Endothelial cell of umbilical vein (primary cell): Measurements from ENCODE around the gene TUBA1C. TPM values are rescaled to one million over a fixed set of nuclear protein-coding genes. Genes with fewer than 3 reads are reported as not detected.

Experiments used
- BruUV-seq: library from RNA; stranded (reverse); fragments of 400-500 nt; replicated peaks from 2 replicates; lab custom pipeline; 2021; lab: Mats Ljungman, UMichigan
- CTCF ChIA-PET: fragments of 300-600, 350-600 bp; sonication (Branson Sonifier 250); formaldehyde crosslinking; loops from one replicate; lab custom pipeline; 2021; ENCODE audit warnings: antibody characterized with exemption, inconsistent platforms; lab: Charles Lee
- POLR2A ChIA-PET: fragments of 300-600, 350-600 bp; sonication (Branson Sonifier 250); formaldehyde crosslinking; loops from one replicate; lab custom pipeline; 2021; ENCODE audit warnings: antibody characterized with exemption, inconsistent platforms; lab: Charles Lee
- DNase-seq: peaks from one replicate; pipeline ENCODE4 v3.0.0-alpha.2; 2011; ENCODE audit warnings: low read depth, low spot score
- FAIRE-seq: peaks from 2 replicates; lab custom pipeline; 2011; peaks lifted over from hg19 to GRCh38; lab: Jason Lieb, UNC
- H2AFZ ChIP-seq: 2 replicates; pipeline ENCODE4 v1.6.0; 2012; ENCODE audit warnings: low read depth, low read length, control low read depth, inconsistent platforms
- H3K27ac ChIP-seq: 2 replicates; pipeline ENCODE4 v1.5.1; 2011; ENCODE audit warnings: low read depth, mild to moderate bottlenecking, control low read depth, low read length, moderate library complexity; ENCODE audit not compliant: insufficient read depth
- H3K27me3 ChIP-seq, 2 experiments: 2 replicates each; pipeline versions ENCODE4 v1.6.0 to v1.6.1; 2011; ENCODE audit warnings: low read length in 2 of 2, mixed read lengths in 1 of 2; ENCODE audit not compliant: control insufficient read depth in 2 of 2, insufficient read depth in 2 of 2
- H3K36me3 ChIP-seq, 2 experiments: 2 replicates in 1 of 2; 3 replicates in 1 of 2; pipeline ENCODE4 v1.5.1; 2011; ENCODE audit warnings: low read length in 2 of 2, mild to moderate bottlenecking in 1 of 2, moderate library complexity in 1 of 2; ENCODE audit not compliant: control insufficient read depth in 2 of 2, insufficient read depth in 2 of 2; ENCODE audit errors: extremely low read depth in 1 of 2
- H3K4me1 ChIP-seq: 3 replicates; pipeline ENCODE4 v1.5.1; 2011; ENCODE audit warnings: mild to moderate bottlenecking, low read length; ENCODE audit not compliant: control insufficient read depth, insufficient read depth; ENCODE audit errors: extremely low read depth
- H3K4me2 ChIP-seq: 2 replicates; pipeline ENCODE4 v1.6.1; 2011; ENCODE audit warnings: low read length, control low read depth, mixed read lengths; ENCODE audit not compliant: insufficient read depth
- H3K4me3 ChIP-seq, 3 experiments: fragments of 200-600 bp in 1 of 3; sonication (generic), shearing (Covaris generic) in 1 of 3; replicated peaks in 1 of 3; 2 replicates each; pipeline ENCODE4 v1.5.1; 2011 to 2016; ENCODE audit warnings: control low read depth in 3 of 3, low read length in 3 of 3, mild to moderate bottlenecking in 2 of 3, inconsistent platforms in 1 of 3, low read depth in 1 of 3, moderate library complexity in 1 of 3; ENCODE audit not compliant: insufficient read depth in 1 of 3
- H3K79me2 ChIP-seq: 2 replicates; pipeline ENCODE4 v1.6.0; 2012; ENCODE audit warnings: low read length, inconsistent platforms; ENCODE audit not compliant: control insufficient read depth, insufficient read depth
- H3K9ac ChIP-seq: replicated peaks from 2 replicates; pipeline ENCODE3; 2011; ENCODE audit warnings: low read length, control low read depth; ENCODE audit not compliant: insufficient read depth; ENCODE audit errors: extremely low read depth
- H3K9me1 ChIP-seq: replicated peaks from 3 replicates; pipeline ENCODE4 v1.6.0; 2011; ENCODE audit warnings: mild to moderate bottlenecking, low read length; ENCODE audit not compliant: control insufficient read depth, insufficient read depth; ENCODE audit errors: extremely low read depth
- H3K9me3 ChIP-seq: replicated peaks from 2 replicates; pipeline ENCODE4 v1.5.1; 2012; ENCODE audit warnings: low read length, inconsistent platforms; ENCODE audit not compliant: control insufficient read depth, insufficient read depth
- H4K20me1 ChIP-seq: replicated peaks from 2 replicates; pipeline ENCODE3; 2011; ENCODE audit warnings: mild to moderate bottlenecking, low read length; ENCODE audit not compliant: control insufficient read depth, insufficient read depth; ENCODE audit errors: extremely low read depth
- EZH2 ChIP-seq: IDR thresholded peaks from 2 replicates; pipeline ENCODE4 v1.6.1; 2012; ENCODE audit warnings: borderline replicate concordance, low read depth, mild to moderate bottlenecking, moderate library complexity, low read length, inconsistent platforms; ENCODE audit not compliant: severe bottlenecking
- GATA2 ChIP-seq: IDR thresholded peaks from 2 replicates; pipeline ENCODE4 v1.7.0; 2011; ENCODE audit warnings: low read depth, mild to moderate bottlenecking, moderate library complexity, mixed read lengths, low read length; ENCODE audit not compliant: insufficient read length, insufficient read depth
- JUN ChIP-seq: IDR thresholded peaks from 2 replicates; pipeline ENCODE4 v1.6.1; 2011; ENCODE audit warnings: borderline replicate concordance, low read depth; ENCODE audit not compliant: insufficient read length, insufficient read depth
- POLR2A ChIP-seq: IDR thresholded peaks from 2 replicates; pipeline ENCODE4 v1.6.1; 2012; ENCODE audit warnings: low read depth, mild to moderate bottlenecking, control low read depth, low read length
- POLR2AphosphoS5 ChIP-seq: IDR thresholded peaks from 2 replicates; pipeline ENCODE4 v1.6.1; 2012; ENCODE audit warnings: low read depth, mild to moderate bottlenecking, control low read depth, low read length, moderate library complexity; ENCODE audit not compliant: insufficient read depth
- dilution Hi-C: fragments of 300-500 bp; cut with MboI; formaldehyde crosslinking; loops from one replicate; pipeline ENCODE4 v1.15.0; 2019; ENCODE audit warnings: low sequenced_read_pairs; ENCODE audit not compliant: extremely low pct_ligation_motif_present
- intact Hi-C: fragments of 100-400 bp; cut with micrococcal nuclease; formaldehyde crosslinking; loops from one replicate; pipeline ENCODE4 v1.10.0; 2022
- polyA plus RNA-seq, 4 experiments: library from polyadenylated mRNA; depleted of rRNA in 3 of 4; stranded (reverse) in 3 of 4; unstranded in 1 of 4; fragments of >200 nt; gene quantifications; 2 replicates each; pipeline versions ENCODE4 v1.2.1 to v1.2.3, GENCODE V29; 2011 to 2012; ENCODE audit warnings: missing spikeins in 1 of 4
- total RNA-seq: library from RNA; stranded (reverse); gene quantifications from 2 replicates; pipeline ENCODE4 v1.2.3, GENCODE V29; 2021
- TF ChIP-seq, protein P1 (sequence below), 2 donors: IDR thresholded peaks; 1 replicate in 1 of 2; 2 replicates in 1 of 2; pipeline ENCODE4 v1.5.1; 2011; ENCODE audit warnings: low read length in 2 of 2, mild to moderate bottlenecking in 2 of 2, moderate library complexity in 2 of 2, control low read depth in 1 of 2, inconsistent platforms in 1 of 2, low read depth in 1 of 2; ENCODE audit not compliant: insufficient read depth in 1 of 2; ENCODE audit errors: extremely low read depth in 1 of 2

The TUBA1C gene
- total and polyA plus RNA-seq, 2 donors (not counting 3 experiments of a cell fraction or from before 2014, with no cell fraction given), result 515 to 2,063 TPM

DNA sequence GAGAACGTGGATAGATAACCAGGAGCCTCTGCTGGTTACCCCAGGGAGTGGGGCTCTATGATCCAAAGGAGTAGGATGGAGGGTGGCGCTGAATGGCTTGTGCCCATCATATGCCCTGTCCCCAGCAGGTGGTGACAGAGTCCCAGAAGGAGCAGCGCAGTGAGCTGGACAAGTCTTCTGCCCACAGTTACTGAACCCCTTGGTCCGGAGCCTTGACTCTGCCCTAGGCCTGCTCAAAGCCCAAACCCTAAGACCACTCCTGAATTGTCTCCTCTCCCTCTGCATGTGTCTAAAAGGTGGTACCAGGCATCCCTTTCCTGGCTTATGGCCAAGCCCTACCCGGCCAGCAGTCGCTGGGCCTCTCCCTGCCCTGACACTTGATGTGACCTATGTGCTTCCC lies 33.3 kb downstream of the TUBA1C start:
- peaks cover 32 to 42% of the 10 kb centered on the region in 2 experiments for H3K27me3 ChIP-seq
- H3K27ac ChIP-seq, result no peak overlapping the region
- H4K20me1 ChIP-seq, result no peaks in the 10 kb centered on the region
- H3K4me2 ChIP-seq, result no peak overlapping the region
- no peak overlapping the region for H3K9ac ChIP-seq
- H3K4me1 ChIP-seq, result peaks cover 3% of the 10 kb centered on the region
- H3K79me2 ChIP-seq, result no peaks in the 10 kb centered on the region
- BruUV-seq, result no TSS peak
- POLR2A ChIA-PET, result no interaction called here
- FAIRE-seq (no peak), DNase-seq (no peak)
- no peak overlapping the region for H3K4me3 ChIP-seq
- H3K36me3 ChIP-seq, result no peaks in the 10 kb centered on the region
- H3K9me3 ChIP-seq, result no peaks in the 10 kb centered on the region
- H3K9me1 ChIP-seq, result no peaks in the 10 kb centered on the region
- H2AFZ ChIP-seq, result no peak overlapping the region
- intact Hi-C loops (no loop called here), dilution Hi-C loops (no loop called here)
- TF ChIP-seq JUN (no peak), POLR2AphosphoS5 (no peak), GATA2 (no peak), POLR2A (no peak), EZH2 (no peak)
- TF ChIP-seq, protein P1, sequence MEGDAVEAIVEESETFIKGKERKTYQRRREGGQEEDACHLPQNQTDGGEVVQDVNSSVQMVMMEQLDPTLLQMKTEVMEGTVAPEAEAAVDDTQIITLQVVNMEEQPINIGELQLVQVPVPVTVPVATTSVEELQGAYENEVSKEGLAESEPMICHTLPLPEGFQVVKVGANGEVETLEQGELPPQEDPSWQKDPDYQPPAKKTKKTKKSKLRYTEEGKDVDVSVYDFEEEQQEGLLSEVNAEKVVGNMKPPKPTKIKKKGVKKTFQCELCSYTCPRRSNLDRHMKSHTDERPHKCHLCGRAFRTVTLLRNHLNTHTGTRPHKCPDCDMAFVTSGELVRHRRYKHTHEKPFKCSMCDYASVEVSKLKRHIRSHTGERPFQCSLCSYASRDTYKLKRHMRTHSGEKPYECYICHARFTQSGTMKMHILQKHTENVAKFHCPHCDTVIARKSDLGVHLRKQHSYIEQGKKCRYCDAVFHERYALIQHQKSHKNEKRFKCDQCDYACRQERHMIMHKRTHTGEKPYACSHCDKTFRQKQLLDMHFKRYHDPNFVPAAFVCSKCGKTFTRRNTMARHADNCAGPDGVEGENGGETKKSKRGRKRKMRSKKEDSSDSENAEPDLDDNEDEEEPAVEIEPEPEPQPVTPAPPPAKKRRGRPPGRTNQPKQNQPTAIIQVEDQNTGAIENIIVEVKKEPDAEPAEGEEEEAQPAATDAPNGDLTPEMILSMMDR (IDR thresholded peaks at IDR 0.05; ENCODE audit: extremely low read depth in 1 of 2, insufficient read depth in 1 of 2, low read depth in 1 of 2, low read length in 2 of 2), result peak; percentile 5 to 6
- CTCF ChIA-PET, result interaction anchor here (1.7 to 12.9 kb wide), 6 partner anchors 9 to 60 kb away, joined by 6 to 173 read pairs (median 13); partner anchors contain the start of genes DNAJC22 and TROAP
